ENCODE data around the gene MCU.

GRCh38 chr10:72928798-72929197 is 236.9 kb downstream of the MCU start:
- TF ChIP-seq CTCF (conservative IDR thresholded peaks at IDR 0.05 in 1 of 2, IDR thresholded peaks at IDR 0.05 in 1 of 2; ENCODE audit: low read depth in 1 of 2, low read length in 2 of 2) (no peak), EZH2 (IDR thresholded peaks at IDR 0.05; ENCODE audit: low read length, missing control alignments) (no peak)

Measured in fibroblast of lung (primary cell).